GM19468 (cell line): ENCODE results near the gene OPTC.

Experiments used
- ATAC-seq: cut with Tn5 transposase; IDR thresholded peaks from one replicate; pipeline ENCODE4 v1.9.1; 2021; ENCODE audit warnings: mild to moderate bottlenecking, moderate library complexity, moderate number of reproducible peaks; ENCODE audit not compliant: unreplicated experiment; ENCODE audit errors: extremely low read depth

Gene OPTC

DNA sequence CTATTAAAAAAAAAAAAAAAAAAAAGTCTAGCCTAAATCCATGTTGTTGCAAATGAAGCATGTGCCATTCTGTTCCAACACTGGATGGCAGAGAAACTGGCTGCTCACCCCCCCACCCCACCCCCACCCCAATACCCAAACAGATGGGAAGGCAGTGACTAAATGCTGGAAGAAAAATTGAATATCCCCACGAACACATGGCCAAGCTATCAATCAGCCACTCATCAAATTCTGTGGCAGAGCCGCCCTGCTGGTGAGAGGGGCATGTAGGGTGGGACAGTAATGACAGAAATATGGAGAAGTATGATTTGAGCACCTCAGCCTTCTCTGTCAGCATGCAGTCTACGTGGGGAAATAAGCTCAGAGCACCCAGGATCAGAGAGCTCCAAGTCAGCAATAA, 34.1 kb downstream of the OPTC start:
- no peak for ATAC-seq

DNA sequence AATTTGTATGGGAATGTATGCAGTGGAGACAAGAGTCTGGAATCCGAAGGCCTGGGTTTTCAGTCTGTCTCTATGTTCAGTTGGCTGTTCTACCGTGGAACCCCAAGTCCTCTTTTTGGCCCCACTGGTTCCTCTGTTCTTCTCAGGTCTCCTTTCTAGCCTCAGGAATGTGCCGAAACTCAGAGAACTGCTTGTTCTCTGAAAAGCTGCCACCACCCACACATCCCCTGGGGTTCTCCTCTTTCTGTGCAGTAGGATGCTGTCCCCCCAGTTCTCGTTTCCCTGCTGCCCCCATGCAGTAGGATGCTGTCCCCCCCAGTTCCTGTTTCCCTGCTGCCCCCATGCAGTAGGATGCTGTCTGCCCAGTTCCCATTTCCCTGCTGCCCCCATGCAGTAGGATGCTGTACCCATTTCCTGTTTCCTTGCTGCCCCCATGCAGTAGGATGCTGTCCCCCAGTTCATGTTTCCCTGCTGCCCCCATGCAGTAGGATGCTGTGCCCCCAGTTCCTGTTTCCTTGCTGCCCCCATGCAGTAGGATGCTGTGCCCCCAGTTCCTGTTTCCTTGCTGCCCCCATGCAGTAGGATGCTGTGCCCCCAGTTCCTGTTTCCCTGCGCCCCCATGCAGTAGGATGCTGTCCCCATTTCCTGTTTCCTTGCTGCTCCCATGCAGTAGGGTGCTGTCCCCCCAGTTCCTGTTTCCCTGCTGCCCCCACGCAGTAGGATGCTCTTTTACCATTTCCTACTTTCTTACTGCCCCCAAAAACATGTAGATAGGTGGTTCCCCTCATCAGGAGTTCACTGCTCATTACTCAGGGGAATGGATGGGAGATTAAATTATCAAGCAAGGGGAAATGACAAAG, 35.3 kb downstream of the OPTC start:
- no peak for ATAC-seq

DNA sequence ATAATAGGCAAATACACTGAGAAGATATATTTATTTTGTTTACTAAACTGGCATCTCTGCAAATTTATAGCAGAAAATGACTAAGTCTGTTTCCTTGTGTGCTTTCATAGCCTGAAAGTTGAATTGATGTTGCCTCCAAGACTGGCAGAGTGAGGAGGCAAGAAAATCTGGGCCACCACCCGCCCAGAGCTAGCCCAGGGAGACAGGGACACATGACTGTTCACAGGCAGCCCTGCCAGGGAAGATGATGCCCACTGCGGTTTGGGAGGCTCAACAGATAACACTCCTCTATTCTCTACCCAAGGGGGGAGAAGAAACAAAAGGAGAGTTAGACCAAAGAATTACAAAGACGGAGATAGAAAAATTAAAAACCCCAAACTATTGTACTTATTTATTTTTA, 37.1 kb downstream of the OPTC start:
- ATAC-seq: no peak

DNA sequence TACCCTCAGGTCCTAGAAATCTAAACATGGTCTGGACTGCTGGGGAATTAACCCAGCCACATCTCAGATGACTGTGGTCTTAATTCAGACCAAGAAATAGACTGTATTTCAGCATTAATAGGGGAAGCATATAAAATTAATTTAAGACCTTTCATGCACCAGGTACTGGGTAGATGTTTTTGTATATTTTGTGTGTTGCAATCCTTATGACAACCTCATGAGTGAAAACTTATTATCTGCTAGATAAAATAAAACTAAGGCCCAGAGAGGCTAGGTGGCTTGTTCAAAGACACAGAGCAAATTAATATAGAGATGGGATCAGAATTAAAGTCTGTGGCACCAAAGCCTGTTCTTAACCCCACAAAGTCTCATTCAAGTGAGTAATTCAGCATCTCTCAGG, 40.1 kb downstream of the OPTC start:
- no peak for ATAC-seq

DNA sequence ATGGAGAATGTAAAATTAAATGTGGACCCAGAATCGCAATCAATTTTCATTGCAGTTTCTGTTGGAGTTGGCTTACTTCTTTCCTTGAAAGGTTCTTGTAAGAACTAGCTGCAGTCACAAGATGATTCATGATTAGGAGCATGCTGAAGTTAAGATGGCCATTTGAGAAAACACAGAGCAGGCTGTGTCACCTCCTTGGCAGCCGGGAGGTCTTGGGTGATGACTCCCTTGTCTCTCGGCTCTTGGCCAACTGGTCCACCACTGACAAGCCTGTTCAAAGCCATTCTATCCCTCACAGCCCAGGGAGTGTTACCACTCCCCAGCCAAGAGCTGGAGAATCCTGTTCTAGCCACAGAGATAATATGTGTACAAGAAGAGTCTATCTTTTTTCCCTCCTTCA, 40.6 kb downstream of the OPTC start:
- ATAC-seq: no peak

DNA sequence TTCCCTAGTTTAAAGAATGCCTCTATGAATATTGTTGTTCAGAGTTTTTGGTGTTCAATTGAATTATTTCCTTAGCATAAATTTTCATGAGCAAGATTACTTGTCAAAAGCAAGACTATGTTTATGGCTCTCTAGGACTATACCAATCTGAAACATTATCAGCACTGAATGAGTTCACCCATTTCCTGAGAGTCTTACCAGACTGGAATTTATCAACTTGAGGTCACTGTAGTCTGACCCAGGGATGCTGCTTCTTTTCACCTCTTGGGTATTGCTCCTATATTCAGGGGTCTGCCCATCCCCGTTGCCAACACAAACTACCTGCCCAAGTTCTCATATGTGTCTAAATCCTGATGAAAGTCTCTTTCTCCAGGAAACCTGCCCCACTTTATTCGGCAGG, 42.6 kb downstream of the OPTC start:
- ATAC-seq: no peak

DNA sequence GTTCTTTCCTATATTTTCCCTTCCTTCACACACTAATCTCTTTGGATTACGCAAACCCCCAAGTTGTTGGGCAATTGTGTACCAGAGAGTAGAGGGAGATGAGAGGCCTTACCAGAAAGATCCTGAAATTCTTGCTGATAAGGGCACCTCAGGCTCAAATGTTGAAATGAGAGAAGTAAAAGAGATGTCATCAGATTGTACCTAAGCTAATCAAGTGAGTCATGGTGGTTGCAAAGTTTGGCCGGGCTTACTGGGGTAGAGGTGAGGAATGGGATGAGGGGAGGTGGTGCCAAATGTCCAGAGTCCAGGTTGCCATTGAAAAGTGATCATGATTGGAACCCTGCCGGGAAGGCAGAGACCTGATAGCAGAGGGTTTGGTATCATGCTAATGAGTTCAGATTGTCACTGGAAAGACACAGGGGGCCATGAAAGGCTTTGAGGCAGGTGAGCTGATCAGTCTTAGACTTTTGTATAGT, 43.1 kb downstream of the OPTC start:
- no peak for ATAC-seq

DNA sequence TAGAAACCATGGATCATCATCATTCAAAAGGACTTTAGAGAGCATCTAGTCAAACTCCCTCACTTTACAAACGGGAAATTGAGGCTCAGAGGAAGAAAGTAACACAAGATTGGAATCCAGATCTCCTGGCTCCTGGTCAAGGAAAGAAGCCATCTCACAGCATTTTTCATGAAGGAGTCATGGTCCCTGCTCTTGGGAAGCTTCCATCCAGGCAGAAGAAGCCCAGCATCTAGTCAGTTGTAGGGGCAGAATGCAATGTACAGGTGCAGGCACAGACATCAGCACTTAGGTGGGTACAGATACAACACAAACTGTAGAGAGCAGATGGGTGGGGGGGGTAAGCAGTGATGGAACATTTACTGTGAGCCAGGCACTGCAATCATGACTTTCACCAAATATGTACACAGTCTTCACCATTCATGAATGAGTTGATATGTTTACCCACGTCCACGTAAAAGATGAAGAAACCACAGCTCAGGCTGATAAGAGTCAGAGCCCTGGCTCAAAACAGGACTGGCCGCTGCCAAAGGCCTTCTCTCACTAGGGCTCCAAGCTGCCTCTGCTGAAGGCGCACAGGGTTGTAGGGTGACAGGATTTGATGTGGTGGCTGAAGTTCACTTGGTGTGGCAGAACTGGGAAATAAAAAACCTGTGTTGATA, 44.0 kb downstream of the OPTC start:
- ATAC-seq: no peak

DNA sequence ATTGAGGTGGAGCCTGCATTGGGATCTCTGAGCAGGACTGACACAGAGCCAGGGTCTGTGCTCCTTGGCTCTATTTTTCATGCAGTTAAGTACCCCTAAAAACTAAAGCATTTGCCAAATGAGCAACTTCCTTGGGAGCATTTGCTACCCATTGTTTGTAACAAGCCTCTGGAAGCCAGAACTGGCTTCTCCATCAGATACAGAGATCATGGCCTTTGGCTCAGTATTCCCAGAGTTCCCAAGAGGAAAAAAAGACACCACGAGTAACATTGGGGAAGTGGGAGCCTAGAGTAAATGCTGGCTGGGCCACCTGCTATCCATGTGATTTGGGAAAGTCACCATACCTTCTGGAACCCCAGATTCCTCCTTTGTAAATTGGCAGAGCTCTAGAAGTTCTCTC, 44.8 kb downstream of the OPTC start:
- no peak for ATAC-seq

DNA sequence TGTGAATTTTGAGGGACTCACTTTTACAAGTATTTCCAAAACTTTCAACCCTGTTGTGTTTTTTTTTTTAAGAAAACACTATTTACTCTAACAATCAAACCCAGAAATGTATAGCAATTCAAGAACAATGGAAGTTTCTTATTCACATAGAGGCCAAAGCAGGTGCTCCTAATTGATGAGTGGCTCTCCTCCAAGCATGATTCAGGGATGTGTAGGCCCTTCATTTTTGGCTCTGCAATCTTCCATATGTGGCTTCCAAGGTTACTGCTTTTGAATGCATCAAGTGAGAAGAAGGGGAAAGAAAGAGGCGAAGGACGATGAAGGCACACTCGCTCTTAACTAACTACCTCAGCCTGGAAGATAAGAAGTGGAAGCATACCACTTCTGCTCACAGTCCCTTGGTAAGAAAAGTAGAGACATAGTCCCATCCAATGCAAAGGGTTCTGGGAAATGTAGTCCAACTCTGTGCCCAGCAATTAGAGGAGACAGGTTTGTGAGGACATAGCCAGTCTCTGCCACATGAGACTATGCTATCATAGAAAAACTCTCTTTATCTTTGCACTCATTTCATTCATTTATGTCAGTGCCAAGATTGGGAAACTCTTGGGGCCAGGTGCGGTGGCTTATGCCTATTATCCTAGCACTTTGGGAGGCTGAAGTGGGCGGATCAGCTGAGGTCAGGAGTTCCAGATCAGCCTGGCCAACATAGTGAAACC, 46.0 kb downstream of the OPTC start:
- ATAC-seq: no peak

DNA sequence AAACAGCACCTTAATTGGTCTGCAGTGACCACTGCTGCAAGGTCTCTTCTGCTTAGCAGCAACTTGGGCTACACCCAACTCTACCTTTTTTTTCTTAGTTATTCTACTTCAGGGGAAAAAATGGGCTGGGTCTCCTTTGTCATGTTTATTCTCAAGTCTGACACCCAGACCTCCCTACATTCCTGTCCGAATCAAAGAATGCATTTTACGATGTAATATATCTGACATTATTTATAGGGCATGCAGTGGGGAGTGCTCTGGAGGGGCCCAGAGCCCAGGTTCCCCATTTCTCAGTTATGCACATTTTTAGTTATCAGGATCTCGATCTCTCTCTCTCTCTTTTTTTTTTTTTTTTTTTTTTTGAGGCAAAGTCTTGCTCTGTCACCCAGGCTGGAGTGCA, 50.5 kb downstream of the OPTC start:
- ATAC-seq: no peak

DNA sequence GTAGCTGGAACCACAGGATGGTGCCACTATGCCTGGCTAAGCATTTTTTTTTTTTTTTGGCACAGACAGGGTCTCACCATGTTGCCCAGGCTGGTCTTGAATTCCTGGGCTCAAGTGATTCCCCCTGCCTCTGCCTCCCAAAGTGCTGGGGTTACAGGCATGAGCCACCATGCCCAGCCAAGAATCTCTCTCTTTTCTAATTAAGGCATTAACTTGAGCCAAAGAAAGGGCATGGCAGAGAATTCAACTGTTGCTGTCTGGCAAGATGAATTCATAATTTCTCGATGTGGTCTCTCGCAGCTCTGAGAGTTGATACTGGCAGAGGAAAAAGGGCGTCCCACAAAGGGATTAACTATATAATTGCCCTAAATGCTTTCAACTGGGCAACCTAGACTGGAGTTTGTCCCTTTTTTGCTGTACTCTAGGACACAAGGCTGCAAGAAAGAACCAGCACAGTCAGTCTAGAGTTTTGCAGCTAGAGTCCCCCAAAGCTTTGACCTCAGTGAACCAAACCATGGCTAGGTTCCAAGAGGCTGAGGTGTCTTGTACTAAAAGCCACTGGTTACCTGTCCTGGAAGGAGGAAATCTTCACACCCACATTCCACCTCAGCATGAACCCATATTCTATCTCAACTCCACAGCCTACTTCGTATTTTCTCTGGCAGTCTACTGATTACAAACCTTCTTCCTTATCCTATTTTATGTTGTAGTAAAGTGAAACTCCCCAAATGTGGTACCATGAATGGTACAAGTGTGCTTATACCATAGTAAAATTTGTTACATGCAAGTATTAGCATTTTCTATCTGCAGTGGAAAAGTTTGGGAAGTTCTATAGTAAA, 51.2 kb downstream of the OPTC start:
- ATAC-seq: no peak

DNA sequence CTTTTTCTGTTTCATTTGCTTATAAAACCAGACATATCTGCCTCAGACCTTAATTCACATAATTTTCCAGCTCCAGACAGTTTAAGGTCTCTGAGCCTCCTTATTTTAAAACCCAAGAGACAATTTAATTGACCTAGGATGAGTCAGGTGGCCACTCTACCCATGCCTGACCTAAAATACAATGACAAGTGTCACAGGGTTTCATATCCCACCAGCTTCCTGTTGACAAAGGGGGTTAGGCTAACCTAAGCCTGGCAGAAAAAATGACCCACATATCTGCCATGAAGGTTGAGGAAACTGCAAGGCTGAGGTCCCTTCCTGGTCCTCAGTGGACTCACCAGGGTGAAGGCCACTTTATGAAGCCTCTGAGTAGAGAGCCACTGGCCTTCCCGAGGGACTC, 52.3 kb downstream of the OPTC start:
- ATAC-seq: no peak

DNA sequence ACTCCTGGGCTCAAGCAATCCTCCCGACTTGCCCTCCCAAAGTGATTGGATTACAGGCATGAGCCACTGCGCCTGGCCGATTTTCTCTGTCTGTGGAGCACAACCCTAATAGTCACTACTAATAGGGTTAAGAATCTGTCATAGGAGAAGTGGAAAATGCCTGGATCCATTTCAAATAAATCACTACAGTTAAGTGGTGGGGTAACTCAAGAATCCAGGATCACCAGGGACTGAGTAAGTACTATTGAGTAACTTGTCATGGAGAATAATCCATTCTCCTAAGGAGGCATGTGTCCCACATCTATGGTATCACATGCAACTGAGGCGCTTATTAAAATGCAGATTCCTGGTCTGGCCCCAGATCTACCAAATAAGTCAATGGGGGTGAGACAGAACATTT, 53.2 kb downstream of the OPTC start:
- no peak for ATAC-seq

DNA sequence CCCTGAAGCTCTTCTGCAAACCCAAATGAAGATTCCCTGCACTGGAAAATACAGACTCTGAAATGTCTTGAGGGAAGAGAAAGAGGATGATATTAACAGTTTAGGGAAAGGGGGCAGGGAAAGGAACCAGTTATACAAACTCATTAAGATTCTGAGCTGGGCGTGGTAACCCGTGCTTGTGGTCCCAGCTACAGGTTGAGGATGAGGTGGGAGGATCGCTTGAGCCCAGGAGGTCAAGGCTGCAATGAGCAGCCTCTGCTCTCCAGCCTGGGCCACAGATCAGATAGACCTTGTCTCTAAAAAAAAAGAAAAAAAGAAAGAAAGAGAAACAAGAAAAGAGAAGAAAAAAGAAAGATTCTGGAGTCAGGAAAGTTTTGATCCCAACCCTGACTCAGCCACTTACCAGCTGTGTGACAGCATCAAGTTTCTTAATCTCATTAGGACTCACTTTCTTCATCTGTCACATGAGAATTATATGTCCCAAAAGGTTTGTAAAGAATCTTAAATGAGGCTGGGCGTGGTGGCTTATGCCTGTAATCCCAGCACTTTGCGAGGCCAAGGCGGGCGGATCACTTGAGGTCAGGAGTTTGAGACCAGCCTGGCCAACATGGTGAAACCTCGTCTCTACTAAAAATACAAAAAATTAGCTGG, 53.9 kb downstream of the OPTC start:
- ATAC-seq: no peak

DNA sequence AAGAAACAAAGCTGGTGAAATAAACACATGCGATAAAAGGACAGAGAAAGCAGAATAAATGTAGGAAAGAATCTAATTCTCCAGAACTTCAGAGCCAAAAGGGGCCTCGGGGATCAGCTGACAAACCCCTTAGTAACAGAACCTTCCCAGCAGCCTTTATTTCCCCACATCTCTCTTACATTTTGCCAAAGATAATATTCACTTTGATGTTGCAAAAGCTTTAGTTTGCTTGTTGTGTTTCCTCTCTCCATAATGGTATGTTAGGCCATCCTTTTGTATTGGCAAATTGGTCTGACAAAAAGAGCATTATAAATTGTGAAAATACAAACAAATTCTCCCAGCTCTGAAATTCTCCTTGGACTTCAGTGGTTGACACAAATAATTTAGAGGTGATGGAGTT, 54.9 kb downstream of the OPTC start:
- ATAC-seq: no peak

DNA sequence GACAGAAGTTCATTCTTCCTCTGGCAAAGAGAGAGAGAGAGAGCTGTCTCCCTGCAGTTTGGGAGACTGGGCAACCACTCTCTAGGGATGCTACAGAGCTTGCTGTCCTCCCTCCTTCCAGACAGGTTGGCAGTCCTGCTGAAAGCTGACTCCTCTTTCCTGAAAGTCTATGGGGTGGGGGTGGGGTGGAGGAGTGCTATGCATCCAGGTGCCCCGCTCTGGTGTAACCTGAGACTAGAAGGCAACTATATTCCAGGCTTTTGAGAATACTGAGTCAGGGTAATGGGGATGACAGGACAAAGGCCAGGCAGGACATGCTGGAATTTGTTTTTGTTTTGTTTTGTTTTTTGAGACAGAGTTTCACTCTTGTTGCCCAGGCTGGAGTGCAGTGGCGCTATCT, 55.4 kb downstream of the OPTC start:
- no peak for ATAC-seq

DNA sequence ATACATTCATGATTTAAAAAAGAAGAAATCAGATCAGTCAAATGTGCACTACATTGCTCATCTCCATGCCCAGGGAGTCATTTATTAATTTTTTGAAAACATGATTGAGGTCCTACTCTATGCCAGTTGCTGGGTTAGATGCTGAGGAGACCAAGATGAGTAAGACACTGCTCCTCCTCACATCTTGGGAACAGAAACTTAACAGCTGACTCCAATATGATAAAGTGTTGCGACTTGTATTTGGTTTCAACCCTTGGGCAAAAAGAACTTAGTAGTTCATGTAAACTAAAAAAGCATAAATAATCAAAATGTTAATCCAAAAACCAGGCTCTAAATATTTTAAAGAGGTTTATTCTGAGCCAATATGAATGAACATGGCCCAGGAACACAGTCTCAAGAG, 56.9 kb downstream of the OPTC start:
- ATAC-seq: no peak

DNA sequence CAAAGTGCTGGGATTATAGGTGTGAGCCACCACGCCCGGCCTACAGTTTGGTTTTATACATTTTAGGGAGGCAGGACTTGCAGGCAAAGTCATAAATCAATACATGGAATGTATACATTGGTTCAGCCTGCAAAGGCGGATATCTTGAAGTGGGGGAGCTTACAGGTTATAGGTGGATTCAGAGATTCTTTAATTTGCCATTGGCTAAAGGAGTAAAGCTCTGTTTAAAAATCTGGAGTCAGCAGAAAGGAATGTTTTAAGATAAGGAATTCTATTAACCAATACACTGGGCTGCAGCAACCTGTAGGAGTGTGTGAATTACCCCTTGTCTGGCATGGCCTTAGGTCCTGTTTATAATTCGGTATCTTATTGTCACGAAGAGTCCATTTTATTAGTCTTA, 57.6 kb downstream of the OPTC start:
- no peak for ATAC-seq

DNA sequence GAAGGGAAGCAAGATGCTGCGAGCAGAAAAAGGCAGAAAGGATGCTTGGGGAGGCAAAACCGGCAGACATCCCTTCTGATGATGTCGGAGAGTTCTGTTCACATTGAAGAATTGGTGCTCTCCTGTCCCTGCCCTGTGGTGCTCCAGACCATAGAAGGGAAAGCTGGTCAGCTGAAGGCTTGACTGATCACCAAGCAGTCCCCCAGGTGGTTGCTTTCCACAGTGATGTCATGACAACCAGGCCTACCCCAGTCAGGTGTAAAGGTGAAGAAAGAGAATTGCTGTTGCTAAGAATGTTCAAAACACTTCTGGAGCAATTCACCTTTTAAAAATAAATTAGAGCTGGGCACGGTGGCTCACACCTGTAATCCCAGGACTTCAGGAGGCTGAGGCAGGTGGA, 59.5 kb downstream of the OPTC start:
- ATAC-seq: no peak
